ENCODE measurements around the gene FBXL7. TPM values are rescaled to one million over a fixed set of nuclear protein-coding genes. Genes with fewer than 3 reads are reported as not detected.

The FBXL7 gene
- total and polyA plus RNA-seq, 10 donors, result 1.1 to 12.9 (median 8.3) TPM

GRCh38 chr5:15627647-15628046, 127.7 kb downstream of the FBXL7 start:
- no peak for DNase-seq
- no peaks in the 10 kb centered on the region for H3K36me3 ChIP-seq
- H3K4me1 ChIP-seq, result peaks cover 0 to 4% (median 0%) of the 10 kb centered on the region in 6 donors
- 33 to 45% (median 39%) methylated on average over 2 of the region's 2 CpGs for WGBS, 5 donors
- H3K9me3 ChIP-seq, result peaks cover 0 to 8% (median 0%) of the 10 kb centered on the region in 8 donors
- TF ChIP-seq POLR2A (IDR thresholded peaks at IDR 0.05), result no peak
- no peak for TF ChIP-seq POLR2AphosphoS5 (IDR thresholded peaks at IDR 0.05)
- no peak for TF ChIP-seq CTCF (IDR thresholded peaks at IDR 0.05 in 8 of 11, conservative IDR thresholded peaks at IDR 0.05 in 3 of 11)
- no peak overlapping the region for H3K4me3 ChIP-seq
- intact Hi-C loops (cut with DNase I; ENCODE audit: low total_unique reads), result no loop called here
- peak overlapping the region in 2 of 8 donors; percentile 12 to 25 for H3K27ac ChIP-seq
- H3K27me3 ChIP-seq (replicated peaks in 1 of 7), result no peaks in the 10 kb centered on the region

GRCh38 chr5:15630441-15630840, 130.5 kb downstream of the FBXL7 start:
- H3K4me1 ChIP-seq, result peaks cover 0 to 4% (median 0%) of the 10 kb centered on the region in 6 donors
- H3K27ac ChIP-seq, result peak overlapping the region in 1 of 8 donors; percentile 5
- TF ChIP-seq POLR2AphosphoS5 (IDR thresholded peaks at IDR 0.05) (no peak), CTCF (IDR thresholded peaks at IDR 0.05 in 8 of 11, conservative IDR thresholded peaks at IDR 0.05 in 3 of 11) (no peak), POLR2A (IDR thresholded peaks at IDR 0.05) (no peak)
- H3K4me3 ChIP-seq, result no peak overlapping the region
- H3K36me3 ChIP-seq, result no peaks in the 10 kb centered on the region
- intact Hi-C loops (cut with DNase I; ENCODE audit: low total_unique reads), result no loop called here
- H3K9me3 ChIP-seq, result peaks cover 0 to 4% (median 0%) of the 10 kb centered on the region in 8 donors
- DNase-seq, result no peak
- no peaks in the 10 kb centered on the region for H3K27me3 ChIP-seq (replicated peaks in 1 of 7)

- Histone ChIP-seq H3K36me3 (no peaks in the 10 kb centered on the region), H3K4me3 (no peak overlapping the region), H3K4me1 (peaks cover 0 to 4% (median 0%) of the 10 kb centered on the region in 6 donors), H3K27me3 (replicated peaks in 1 of 7) (no peaks in the 10 kb centered on the region), H3K27ac (no peak overlapping the region), H3K9me3 (peaks cover 0 to 6% (median 0%) of the 10 kb centered on the region in 8 donors)
- intact Hi-C loops (cut with DNase I; ENCODE audit: low total_unique reads), result no loop called here
- 88 to 96% (median 94%) methylated on average over 4 of the region's 4 CpGs for whole genome bisulfite sequencing, 5 donors
- TF ChIP-seq POLR2A (IDR thresholded peaks at IDR 0.05) (no peak), POLR2AphosphoS5 (IDR thresholded peaks at IDR 0.05) (no peak), CTCF (IDR thresholded peaks at IDR 0.05 in 8 of 11, conservative IDR thresholded peaks at IDR 0.05 in 3 of 11) (no peak)
- DNase-seq, result no peak
Measured at GRCh38 chr5:15634591-15635288, 134.8 kb downstream of the FBXL7 start.

- no peak overlapping the region for H3K27ac ChIP-seq
- no peak overlapping the region for H3K4me3 ChIP-seq
- H3K36me3 ChIP-seq, result no peaks in the 10 kb centered on the region
- intact Hi-C loops (cut with DNase I; ENCODE audit: low total_unique reads), result no loop called here
- peaks cover 0 to 4% (median 0%) of the 10 kb centered on the region in 6 donors for H3K4me1 ChIP-seq
- DNase-seq, result no peak
- TF ChIP-seq CTCF (IDR thresholded peaks at IDR 0.05 in 8 of 11, conservative IDR thresholded peaks at IDR 0.05 in 3 of 11) (no peak), POLR2A (IDR thresholded peaks at IDR 0.05) (no peak), POLR2AphosphoS5 (IDR thresholded peaks at IDR 0.05) (no peak)
- no peaks in the 10 kb centered on the region for H3K27me3 ChIP-seq (replicated peaks in 1 of 7)
- WGBS, 5 donors, result 82 to 100% (median 100%) methylated on average over 1 of the region's 1 CpG
- H3K9me3 ChIP-seq, result peaks cover 0 to 6% (median 0%) of the 10 kb centered on the region in 8 donors
Measured at GRCh38 chr5:15635289-15635616, 135.3 kb downstream of the FBXL7 start.

Measured in spleen (tissue), 11 donors.